Motor neuron (in vitro differentiated cells): ENCODE results near the gene MDH1B. TPM values are rescaled to one million over a fixed set of nuclear protein-coding genes. Genes with fewer than 3 reads are reported as not detected.

ENCODE experiments used
- total RNA-seq, 8 experiments: library from RNA; unstranded; fragments of 300-600 nt; gene quantifications; 2 replicates each; pipeline versions ENCODE4 v1.2.3 to v1.2.4, GENCODE V29; 2022

Gene MDH1B
- total RNA-seq, 8 experiments from 2014 or later, result 3.9 to 20.2 (median 4.4) TPM

Other genes starting within 250 kb of the MDH1B start
- gene FAM237A, start 122.8 kb downstream of the MDH1B start, total RNA-seq, result 10 to 100 TPM in 1 of 8 experiments, 1 to 10 TPM in 1, under 1 TPM in 1, not detected in 5; 0.33 to 10.3 (median 7.3) TPM
- gene DYTN, start 46.9 kb downstream of the MDH1B start, total RNA-seq, result under 1 TPM in 1 of 8 experiments, not detected in 7; 0.14 TPM
- gene FASTKD2, start 278 bp upstream of the MDH1B start, total RNA-seq, result 10 to 100 TPM; 26.2 to 43.0 (median 32.9) TPM
- under 1 TPM in 2 of 8 experiments, not detected in 6; 0.11 to 0.36 TPM for gene CPO, start 174.2 kb upstream of the MDH1B start, total RNA-seq